Astrocyte of the spinal cord (primary cell): Measurements from ENCODE around the gene ALOX5AP.

Experiments used
- DNase-seq: peaks from one replicate; pipeline ENCODE4 v3.0.0; 2011; ENCODE audit warnings: low read depth, low spot score
- H3K4me3 ChIP-seq: 2 replicates; pipeline ENCODE4 v1.5.1; 2011; ENCODE audit warnings: low read depth, mild to moderate bottlenecking, low read length, moderate library complexity
- in situ Hi-C: cut with HindIII; loops from 2 replicates; pipeline ENCODE4 v1.10.0; 2017; ENCODE audit warnings: low sequenced_read_pairs
- TF ChIP-seq, protein P1 (sequence below): IDR thresholded peaks from 2 replicates; pipeline ENCODE4 v1.5.1; 2012; ENCODE audit warnings: low read depth, mild to moderate bottlenecking, low read length, inconsistent platforms

Gene ALOX5AP

GRCh38 chr13:30735872-30736175, 481 bp downstream of the ALOX5AP start:
- no peak overlapping the region for H3K4me3 ChIP-seq
- TF ChIP-seq, protein P1, sequence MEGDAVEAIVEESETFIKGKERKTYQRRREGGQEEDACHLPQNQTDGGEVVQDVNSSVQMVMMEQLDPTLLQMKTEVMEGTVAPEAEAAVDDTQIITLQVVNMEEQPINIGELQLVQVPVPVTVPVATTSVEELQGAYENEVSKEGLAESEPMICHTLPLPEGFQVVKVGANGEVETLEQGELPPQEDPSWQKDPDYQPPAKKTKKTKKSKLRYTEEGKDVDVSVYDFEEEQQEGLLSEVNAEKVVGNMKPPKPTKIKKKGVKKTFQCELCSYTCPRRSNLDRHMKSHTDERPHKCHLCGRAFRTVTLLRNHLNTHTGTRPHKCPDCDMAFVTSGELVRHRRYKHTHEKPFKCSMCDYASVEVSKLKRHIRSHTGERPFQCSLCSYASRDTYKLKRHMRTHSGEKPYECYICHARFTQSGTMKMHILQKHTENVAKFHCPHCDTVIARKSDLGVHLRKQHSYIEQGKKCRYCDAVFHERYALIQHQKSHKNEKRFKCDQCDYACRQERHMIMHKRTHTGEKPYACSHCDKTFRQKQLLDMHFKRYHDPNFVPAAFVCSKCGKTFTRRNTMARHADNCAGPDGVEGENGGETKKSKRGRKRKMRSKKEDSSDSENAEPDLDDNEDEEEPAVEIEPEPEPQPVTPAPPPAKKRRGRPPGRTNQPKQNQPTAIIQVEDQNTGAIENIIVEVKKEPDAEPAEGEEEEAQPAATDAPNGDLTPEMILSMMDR: no peak
- in situ Hi-C loops: no loop called here
- no peak for DNase-seq

DNA sequence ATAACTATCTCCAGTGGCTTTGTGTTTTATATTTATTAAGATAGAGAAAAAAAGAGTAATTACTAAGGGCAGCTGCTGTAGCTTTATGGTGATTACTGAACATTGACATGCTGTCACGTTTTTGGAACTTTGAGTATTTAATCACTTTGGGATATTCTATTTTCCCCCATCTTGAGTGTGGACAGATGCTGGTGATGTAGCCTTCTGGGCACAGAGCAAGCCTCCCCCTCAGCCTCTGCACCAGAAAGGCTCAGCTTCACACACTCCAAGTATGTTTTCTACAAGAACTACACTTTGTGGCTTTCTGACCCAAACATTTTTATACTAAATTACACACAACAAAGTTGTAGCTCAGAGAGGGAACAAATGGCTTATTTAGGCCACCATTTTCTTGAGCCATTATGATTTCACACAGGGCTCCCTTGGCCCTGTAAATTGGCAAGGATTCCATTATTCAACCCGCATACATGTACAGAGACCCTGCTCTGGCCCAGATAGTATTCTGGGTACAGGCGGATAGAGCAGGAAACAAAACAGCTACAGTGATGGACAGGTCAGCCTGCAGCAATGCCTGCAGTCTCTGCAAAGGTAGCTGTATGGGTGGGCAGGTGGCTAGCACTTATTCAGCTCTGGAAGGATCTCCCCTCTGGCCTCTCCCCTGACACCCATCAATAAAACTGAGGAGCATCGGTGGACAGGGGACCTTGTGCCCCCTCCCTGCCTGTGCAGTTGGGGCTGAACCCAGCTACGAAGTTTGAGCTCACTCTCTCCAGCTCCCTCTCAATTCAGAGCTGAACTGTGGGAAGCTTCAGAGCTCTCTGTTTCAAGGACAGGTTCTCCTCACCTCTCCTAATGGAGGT, 1.3 kb downstream of the ALOX5AP start:
- no peak overlapping the region for H3K4me3 ChIP-seq
- DNase-seq: no peak

DNA sequence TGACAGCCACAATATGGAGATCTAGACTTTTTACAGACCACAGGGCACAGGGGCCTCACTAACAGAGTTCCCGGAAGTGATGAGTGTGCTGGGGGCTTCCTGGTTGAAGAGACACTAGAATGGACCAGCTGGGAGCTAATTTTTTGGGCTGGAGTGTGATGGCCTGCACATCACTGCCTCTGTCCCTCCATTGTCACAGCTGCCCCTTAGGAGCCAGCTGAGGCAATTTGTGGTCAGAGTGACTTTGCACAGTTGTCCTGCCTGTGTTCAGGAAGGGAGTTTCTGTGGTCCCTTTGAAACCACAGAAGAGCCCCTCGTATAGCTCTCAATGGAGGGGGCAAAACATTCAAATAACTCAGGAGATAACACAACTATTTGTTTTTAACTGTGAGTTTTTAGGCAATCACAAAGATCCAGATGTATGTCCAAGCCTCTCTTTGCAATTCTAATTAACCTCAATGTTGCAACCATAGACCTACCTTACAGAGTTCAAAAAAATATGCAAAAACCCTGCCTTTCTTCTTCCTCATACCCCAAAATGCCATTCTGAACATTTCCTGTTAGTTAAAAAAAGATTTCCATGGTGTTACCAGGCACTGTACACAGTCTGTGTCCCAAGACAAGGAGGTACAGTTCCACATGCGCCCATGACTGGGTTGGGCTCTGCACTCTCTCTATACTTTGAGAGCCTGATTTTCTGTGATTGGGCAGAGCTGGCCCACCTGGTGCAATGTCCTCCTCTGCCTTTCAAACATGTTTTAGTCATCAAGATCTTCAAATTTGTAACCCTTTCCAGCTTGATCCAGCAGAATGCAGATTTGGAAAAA, 2.4 kb downstream of the ALOX5AP start:
- TF ChIP-seq, protein P1: no peak
- in situ Hi-C loops: no loop called here
- DNase-seq: no peak
- no peak overlapping the region for H3K4me3 ChIP-seq

More for the DNA sequence above, 1.3 kb downstream of the ALOX5AP start:
- in situ Hi-C loops: no loop called here
- TF ChIP-seq, protein P1: no peak

- in situ Hi-C loops: no loop called here
- TF ChIP-seq, protein P1: no peak
- no peak for DNase-seq
- H3K4me3 ChIP-seq: no peak overlapping the region
These were observed 3.3 kb downstream of the ALOX5AP start for GRCh38 chr13:30738526-30739236.

DNA sequence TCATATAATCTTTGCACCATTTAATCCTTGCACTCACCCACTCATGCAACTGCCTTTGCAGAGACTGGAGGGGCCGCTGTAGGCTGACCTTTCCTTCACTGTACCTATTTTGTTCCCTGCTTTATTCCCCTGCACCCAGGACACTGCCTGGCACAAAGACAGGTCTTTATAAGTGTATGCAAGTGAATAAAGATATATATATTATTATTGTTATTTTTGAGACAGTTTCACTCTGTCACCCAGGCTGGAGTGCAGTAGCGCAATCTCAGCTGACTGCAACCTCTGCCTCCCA, 3.8 kb downstream of the ALOX5AP start:
- no peak for DNase-seq
- in situ Hi-C loops: no loop called here
- H3K4me3 ChIP-seq: no peak overlapping the region
- TF ChIP-seq, protein P1: no peak

DNA sequence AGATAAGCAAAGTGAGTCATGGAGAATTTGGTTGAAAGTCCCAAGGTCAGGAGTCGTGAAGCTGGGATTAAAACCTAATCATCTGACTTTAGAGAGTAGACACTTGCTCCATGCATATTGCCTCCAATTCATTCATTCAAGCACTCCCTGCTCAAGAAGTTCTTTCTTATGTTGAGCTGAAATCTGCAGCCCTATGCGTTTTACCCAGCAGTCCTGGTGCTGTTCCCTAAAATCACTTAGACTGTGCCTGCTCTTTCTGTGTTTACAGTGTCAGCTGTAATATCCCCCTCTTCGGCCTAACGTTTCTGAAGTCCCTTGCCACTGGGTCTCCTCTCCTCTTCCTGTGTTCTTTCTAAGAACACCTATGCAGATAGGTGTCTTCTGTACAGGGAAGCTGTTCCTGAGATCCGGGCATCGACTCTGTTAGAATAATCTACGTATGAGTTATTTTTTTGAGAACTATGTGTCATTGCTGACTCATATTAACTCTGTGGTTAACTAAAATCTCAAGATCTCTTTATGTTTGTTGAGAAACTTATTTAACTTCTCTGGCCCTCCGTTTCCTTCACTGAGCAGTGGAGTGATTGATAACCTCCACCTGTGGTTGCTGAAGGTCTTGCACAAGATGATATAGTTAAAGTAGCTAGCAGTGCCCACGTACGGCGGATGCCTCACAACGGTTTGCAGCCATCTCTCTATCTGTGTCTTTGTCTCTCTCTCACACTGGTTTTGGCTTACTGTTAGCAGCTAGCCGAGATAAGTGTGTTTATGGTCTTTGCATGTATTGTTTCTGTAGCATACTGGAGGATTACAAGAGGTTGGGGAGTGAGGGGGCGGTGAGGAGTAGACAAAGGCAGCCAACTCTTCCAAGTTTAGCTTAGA, 4.7 kb downstream of the ALOX5AP start:
- in situ Hi-C loops: no loop called here
- no peak overlapping the region for H3K4me3 ChIP-seq
- TF ChIP-seq, protein P1: no peak
- peak; percentile 91 for DNase-seq
